ENCODE results near the gene SGSM2.

SGSM2 gene

GRCh38 chr17:2336215-2336851 lies 968 bp upstream of the SGSM2 start, which contains the start of gene TSR1:
TSS of gene TSR1 (minus strand) at chr17:2336457. CDS start at chr17:2336427, 30 bp downstream.
- ATAC-seq (peak; percentile 91), DNase-seq (peak; percentile 93)

- ATAC-seq = peak; percentile 21
- DNase-seq = peak; percentile 69
Measured at GRCh38 chr17:2337544-2338314, 428 bp downstream of the SGSM2 start.

GRCh38 chr17:2338315-2338657 lies 985 bp downstream of the SGSM2 start:
- ATAC-seq (no peak), DNase-seq (peak; percentile 15)

- ATAC-seq (peak; percentile 80), DNase-seq (peak; percentile 68)
Measured at GRCh38 chr17:2343421-2343820, 6.1 kb downstream of the SGSM2 start.

DNA sequence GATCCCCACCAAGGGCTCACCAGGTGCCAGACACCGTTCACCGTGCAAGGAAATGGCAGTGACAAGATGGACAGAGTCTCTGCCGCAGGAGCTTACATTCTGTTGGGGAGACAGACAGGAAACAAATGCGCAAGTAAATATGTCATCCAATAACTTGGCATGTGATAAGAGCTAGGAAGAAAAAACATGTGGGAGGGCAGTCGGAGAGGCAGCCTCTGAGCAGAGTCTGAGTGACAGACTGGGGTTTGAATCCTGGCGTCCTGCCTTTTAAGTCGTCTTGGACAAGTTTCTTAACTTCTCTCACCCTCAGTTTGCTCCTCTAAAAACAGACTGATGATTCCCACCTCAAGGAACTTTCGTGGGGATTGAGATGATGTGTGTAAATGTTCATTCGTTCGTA lies 7.2 kb downstream of the SGSM2 start:
- DNase-seq = no peak
- no peak for ATAC-seq

GRCh38 chr17:2346475-2346874 lies 9.2 kb downstream of the SGSM2 start:
- ATAC-seq = no peak
- no peak for DNase-seq

- no peak for ATAC-seq
- no peak for DNase-seq
Measured at GRCh38 chr17:2347805-2348685, 10.7 kb downstream of the SGSM2 start.

GRCh38 chr17:2351269-2351668 lies 14.0 kb downstream of the SGSM2 start:
- ATAC-seq (no peak), DNase-seq (no peak)

DNA sequence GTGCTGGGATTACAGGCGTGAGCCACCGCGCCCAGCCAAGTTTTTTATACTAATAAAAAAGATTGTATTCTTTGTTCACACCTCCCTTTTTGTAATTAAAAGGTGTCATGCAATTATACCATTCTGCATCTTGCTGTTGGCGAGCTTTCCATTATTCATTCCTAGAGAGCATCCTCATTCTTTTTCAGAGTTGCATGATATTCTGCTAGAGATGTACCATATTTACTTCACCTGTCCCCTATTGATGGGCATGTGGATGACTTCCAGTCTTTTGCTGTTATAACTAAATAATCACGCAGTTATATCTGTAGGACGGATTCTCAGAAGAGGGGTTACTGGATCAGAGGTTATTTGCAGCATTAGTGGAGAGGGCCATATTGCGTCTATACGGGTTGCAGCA lies 17.0 kb downstream of the SGSM2 start:
- ATAC-seq (no peak), DNase-seq (no peak)

- ATAC-seq = no peak
- DNase-seq = no peak
Measured at GRCh38 chr17:2357237-2357636, 19.9 kb downstream of the SGSM2 start.

DNA sequence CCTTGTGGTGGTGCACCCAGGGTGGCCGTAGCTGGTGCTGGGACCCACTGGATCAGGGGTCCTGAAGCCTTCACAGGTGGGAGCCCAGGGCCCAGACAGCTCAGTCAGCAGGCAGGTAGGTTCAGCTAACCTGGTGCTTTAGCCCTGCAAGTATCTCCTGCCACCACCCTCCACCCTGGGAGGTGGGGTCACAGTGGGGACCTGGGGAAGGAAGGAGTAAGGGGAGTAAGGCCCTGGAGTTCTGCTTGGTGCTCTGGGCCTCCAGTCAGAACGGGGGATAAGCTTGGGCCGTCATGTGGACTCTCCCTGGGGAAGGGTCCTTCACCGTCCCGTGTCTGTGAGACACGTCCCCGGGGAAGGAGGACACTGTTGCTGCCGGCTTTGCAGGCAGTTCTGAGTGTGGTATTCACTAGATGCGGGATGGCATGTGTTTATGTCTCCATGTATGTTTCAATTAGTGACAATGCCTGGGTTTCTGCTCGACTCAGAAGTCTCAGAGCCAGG lies 20.7 kb downstream of the SGSM2 start:
- ATAC-seq (no peak), DNase-seq (no peak)

DNA sequence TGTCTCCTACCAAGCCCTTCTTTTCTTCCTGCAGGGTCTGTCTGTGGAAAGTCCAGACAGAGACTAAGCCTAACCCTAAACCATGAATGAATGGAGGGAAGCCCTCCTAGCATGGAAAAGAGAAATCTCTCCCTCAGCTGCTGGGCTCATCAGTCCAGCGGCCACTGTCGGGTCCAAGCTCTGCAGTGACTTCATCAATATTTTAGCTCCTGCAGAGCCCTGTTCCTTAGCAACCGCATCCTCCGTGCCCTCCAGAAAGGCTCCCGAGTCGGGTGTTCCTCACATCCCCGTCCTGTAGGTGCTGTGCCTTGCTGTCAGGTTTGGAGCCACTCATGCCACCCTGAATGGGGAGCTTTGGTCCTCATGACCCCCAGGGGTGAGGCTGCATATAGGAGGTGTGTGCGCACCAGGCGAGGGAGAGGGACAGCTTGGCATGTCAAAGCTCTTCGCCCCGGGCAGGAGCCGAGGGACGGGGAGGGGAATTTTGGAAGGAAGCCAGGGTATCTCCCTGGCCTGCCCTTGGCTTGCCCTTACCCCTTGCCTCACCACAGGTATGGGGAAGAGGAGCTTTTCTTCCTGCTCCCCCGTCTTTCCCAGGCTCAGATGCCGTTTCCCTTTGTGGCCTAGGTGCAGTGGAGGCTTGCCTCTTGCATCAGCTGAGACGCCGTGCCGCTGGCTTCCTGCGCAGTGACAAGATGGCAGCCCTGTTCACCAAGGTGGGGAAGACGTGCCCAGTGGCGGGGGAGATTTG lies 23.9 kb downstream of the SGSM2 start:
- DNase-seq (no peak), ATAC-seq (no peak)

- no peak for ATAC-seq
Measured at GRCh38 chr17:2362016-2362415, 24.7 kb downstream of the SGSM2 start.

DNA sequence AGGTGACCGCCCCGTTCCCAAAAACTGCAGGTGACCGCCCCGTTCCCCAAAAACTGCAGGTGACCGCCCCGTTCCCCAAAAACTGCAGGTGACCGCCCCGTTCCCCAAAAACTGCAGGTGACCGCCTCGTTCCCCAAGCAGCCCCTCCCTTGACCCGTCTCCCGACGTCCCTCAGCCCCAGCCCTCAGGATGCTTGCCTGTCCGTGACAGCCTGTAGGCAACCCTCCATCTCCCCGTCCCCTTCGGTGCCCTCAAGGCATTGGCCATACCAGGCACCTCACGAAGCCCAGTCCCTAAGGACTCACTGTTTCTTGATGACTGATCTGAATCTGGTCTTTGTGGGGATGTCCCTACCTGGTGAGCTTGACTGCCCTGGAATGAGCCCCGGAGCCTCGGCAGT lies 25.1 kb downstream of the SGSM2 start:
- ATAC-seq (no peak), DNase-seq (no peak)

More at GRCh38 chr17:2362016-2362415, 24.7 kb downstream of the SGSM2 start:
- DNase-seq = no peak

- ATAC-seq (no peak), DNase-seq (no peak)
Measured at GRCh38 chr17:2362881-2363280, 25.6 kb downstream of the SGSM2 start.

DNA sequence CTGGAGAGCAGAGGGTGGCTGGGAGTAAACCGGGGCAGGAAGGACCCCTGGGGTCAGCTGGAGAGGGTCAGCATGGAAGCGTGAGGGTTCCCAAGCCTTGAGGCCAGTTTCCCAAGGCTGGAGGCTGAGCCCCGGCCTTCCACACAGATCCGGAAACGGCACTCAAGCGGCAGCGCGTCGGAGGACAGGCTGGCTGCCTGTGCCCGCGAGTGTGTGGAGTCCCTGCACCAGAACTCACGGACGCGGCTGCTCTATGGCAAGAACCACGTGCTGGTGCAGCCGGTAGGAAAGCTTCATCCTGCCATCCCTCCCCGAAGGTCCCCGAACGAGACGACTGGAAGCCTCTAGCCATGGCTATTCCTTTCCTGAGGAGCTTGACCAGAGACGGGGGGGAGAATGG lies 26.0 kb downstream of the SGSM2 start:
- ATAC-seq (no peak), DNase-seq (no peak)

DNA sequence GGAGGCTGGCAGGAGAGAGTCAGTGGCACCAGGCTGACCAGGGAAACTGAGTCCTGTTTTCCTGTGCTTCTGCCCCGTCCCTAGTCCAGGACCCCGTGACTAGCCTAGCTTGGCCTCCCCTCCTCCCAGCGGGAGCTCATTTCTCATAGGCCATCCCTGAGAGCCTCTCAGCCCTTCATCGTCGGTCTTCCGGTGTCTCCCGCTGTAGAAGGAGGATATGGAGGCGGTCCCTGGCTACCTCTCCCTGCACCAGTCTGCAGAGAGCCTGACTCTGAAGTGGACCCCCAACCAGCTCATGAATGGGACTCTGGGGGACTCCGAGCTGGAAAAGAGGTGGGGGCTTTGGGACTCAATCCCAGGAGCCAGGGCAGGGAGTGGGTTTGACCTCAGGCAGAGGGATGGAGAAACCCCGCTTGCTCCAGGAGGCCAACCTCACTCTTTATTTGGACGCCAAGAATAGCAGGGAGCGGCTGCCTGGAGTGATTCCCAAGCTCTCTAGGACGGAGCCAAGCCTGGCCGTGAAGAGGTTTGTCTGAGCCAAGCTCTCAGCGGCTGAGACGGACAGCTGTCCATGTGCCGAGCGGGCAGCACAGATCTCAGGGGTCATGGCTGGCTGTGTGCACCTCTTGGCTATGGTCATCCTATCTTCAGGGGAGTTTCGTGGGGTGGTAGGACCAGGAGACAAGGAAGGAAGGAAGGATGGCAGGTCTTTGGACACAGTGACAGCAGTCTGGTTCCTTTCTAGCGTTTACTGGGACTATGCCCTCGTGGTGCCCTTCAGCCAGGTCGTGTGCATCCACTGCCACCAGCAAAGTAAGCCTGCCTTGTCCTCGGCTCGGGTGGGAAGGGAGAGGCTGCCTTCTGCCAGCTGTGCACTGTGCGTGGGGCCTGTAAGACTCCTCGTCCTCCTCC lies 26.8 kb downstream of the SGSM2 start:
- DNase-seq (no peak), ATAC-seq (no peak)

GRCh38 chr17:2364763-2365116 lies 27.4 kb downstream of the SGSM2 start:
- ATAC-seq (no peak), DNase-seq (no peak)

DNA sequence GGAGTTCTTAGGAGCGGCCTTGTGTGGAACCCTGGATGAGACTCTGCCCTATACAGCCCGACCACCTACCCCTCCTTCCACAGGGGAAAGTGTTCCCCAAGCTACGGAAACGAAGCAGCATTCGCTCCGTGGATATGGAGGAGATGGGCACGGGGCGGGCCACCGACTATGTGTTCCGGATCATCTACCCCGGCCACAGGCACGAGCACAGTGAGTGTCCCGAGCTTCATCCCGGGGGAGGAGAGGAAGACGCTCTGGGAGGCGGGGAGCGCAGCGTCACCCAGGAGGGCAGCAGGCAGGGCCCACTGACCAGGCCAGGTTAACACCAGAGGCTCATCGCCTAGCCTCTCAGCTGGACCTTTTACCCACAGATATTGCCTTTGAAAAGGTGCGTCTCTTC lies 27.8 kb downstream of the SGSM2 start:
- ATAC-seq = no peak
- DNase-seq = no peak

DNA sequence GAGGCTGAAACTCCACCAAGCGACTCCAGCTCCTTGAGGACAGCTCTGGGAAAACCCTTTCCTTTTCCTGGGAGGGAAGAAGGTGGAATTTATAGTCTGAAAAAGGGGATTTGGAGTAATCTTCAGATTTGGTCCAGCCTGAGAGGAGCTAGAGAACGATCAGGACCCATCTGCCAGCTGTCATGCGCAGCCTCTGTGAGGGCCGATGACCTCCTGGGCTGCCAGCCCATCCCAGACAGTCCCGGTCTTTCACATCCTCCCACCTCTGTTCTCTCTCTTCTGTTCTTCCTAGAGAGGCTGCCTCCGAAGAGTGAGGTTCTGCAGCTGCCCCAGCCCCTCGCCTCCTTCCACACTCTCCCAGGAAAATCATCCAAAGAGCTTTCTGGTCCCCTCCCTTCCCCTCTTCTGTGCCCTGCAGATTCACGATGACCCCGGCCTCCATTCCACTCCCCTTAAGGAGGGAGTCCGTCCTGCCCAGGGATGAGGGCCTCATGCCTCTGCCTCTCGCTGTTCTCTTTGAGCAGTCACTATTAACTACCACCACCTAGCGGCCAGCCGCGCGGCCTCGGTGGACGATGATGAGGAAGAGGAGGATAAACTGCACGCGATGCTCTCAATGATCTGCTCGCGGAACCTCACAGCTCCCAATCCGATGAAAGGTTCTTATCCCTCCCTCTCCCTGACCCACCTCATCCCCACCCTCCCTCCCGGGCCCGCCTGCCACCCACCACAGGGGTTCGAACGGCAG lies 29.6 kb downstream of the SGSM2 start:
- DNase-seq (no peak), ATAC-seq (no peak)
